DOHH2 (cell line): ENCODE data around the gene THSD7A.

ENCODE experiments used
- H3F3A ChIP-seq: fragments of 200-600 bp; sonication (generic), shearing (Covaris generic); 2 replicates; pipeline ENCODE4 v1.6.0; 2016; ENCODE audit warnings: antibody characterized with exemption, mild to moderate bottlenecking; ENCODE audit not compliant: control insufficient read depth, insufficient read depth
- H3K27ac ChIP-seq: fragments of 200-600 bp; sonication (generic); 2 replicates; pipeline ENCODE4 v1.5.1; 2014; ENCODE audit warnings: low read depth, mild to moderate bottlenecking, low read length, moderate library complexity
- H3K27me3 ChIP-seq: fragments of 200-600 bp; sonication (generic); 2 replicates; pipeline ENCODE4 v1.6.1; 2014; ENCODE audit warnings: mild to moderate bottlenecking, low read length, mixed read lengths; ENCODE audit not compliant: control insufficient read depth
- H3K36me3 ChIP-seq: fragments of 200-600 bp; sonication (generic); 2 replicates; pipeline ENCODE4 v1.6.1; 2014; ENCODE audit warnings: mild to moderate bottlenecking, low read length, moderate library complexity, mixed read lengths; ENCODE audit not compliant: control insufficient read depth
- H3K4me1 ChIP-seq: fragments of 200-600 bp; sonication (generic); 2 replicates; pipeline ENCODE4 v1.6.1; 2014; ENCODE audit warnings: mild to moderate bottlenecking, low read length, mixed read lengths; ENCODE audit not compliant: control insufficient read depth
- H3K4me2 ChIP-seq: fragments of 200-600 bp; sonication (generic); 2 replicates; pipeline ENCODE4 v1.6.0; 2014; ENCODE audit warnings: mild to moderate bottlenecking, low read length, moderate library complexity
- H3K4me3 ChIP-seq: fragments of 200-600 bp; sonication (generic); 2 replicates; pipeline ENCODE4 v1.5.1; 2014; ENCODE audit warnings: mild to moderate bottlenecking, low read length, mixed read lengths
- H3K79me2 ChIP-seq: fragments of 200-600 bp; sonication (generic); 2 replicates; pipeline ENCODE4 v1.6.1; 2014; ENCODE audit warnings: mild to moderate bottlenecking, low read length, mixed read lengths; ENCODE audit not compliant: control insufficient read depth
- H3K9me2 ChIP-seq: fragments of 200-600 bp; sonication (generic); replicated peaks from 2 replicates; pipeline ENCODE4 v1.6.1; 2014; ENCODE audit warnings: mild to moderate bottlenecking, low read length, mixed read lengths; ENCODE audit not compliant: control insufficient read depth
- H3K9me3 ChIP-seq: fragments of 200-600 bp; sonication (generic); 2 replicates; pipeline ENCODE4 v1.6.1; 2014; ENCODE audit warnings: antibody characterized with exemption, low read length, mixed read lengths; ENCODE audit not compliant: control insufficient read depth, insufficient read depth
- H4K20me1 ChIP-seq: fragments of 200-600 bp; sonication (generic); 2 replicates; pipeline ENCODE4 v1.6.0; 2014; ENCODE audit warnings: low read depth, mild to moderate bottlenecking, antibody characterized with exemption, low read length, moderate library complexity; ENCODE audit not compliant: control insufficient read depth, insufficient read depth
- CTCF ChIP-seq: fragments of 200-600 bp; sonication (generic); IDR thresholded peaks from one replicate; pipeline ENCODE4 v1.5.1; 2014; ENCODE audit warnings: antibody characterized with exemption, mild to moderate bottlenecking, low read depth, low read length; ENCODE audit not compliant: poor library complexity, severe bottlenecking
- EZH2phosphoT487 ChIP-seq: fragments of 200-600 bp; sonication (generic); IDR thresholded peaks from 2 replicates; pipeline ENCODE4 v1.6.1; 2017; ENCODE audit warnings: borderline replicate concordance, mild to moderate bottlenecking, antibody characterized with exemption, low read length, moderate library complexity, mixed read lengths

THSD7A gene

GRCh38 chr7:11366118-11366517 is 465.9 kb downstream of the THSD7A start:
- no peak overlapping the region for H3K4me3 ChIP-seq
- no peaks in the 10 kb centered on the region for H3K9me2 ChIP-seq
- no peaks in the 10 kb centered on the region for H3K79me2 ChIP-seq
- TF ChIP-seq EZH2phosphoT487 (no peak), CTCF (no peak)
- H3K27ac ChIP-seq = no peak overlapping the region
- H3K4me1 ChIP-seq = no peaks in the 10 kb centered on the region
- no peak overlapping the region for H3K4me2 ChIP-seq
- no peaks in the 10 kb centered on the region for H4K20me1 ChIP-seq
- H3K9me3 ChIP-seq = no peaks in the 10 kb centered on the region
- no peaks in the 10 kb centered on the region for H3K27me3 ChIP-seq
- no peaks in the 10 kb centered on the region for H3F3A ChIP-seq
- no peaks in the 10 kb centered on the region for H3K36me3 ChIP-seq

- no peaks in the 10 kb centered on the region for H3K4me1 ChIP-seq
- no peak overlapping the region for H3K4me2 ChIP-seq
- H3K4me3 ChIP-seq = no peak overlapping the region
- H3K27ac ChIP-seq = no peak overlapping the region
- H3K79me2 ChIP-seq = no peaks in the 10 kb centered on the region
- no peaks in the 10 kb centered on the region for H3K27me3 ChIP-seq
- TF ChIP-seq CTCF (no peak), EZH2phosphoT487 (no peak)
- no peaks in the 10 kb centered on the region for H3K36me3 ChIP-seq
- no peaks in the 10 kb centered on the region for H3K9me2 ChIP-seq
- H4K20me1 ChIP-seq = no peaks in the 10 kb centered on the region
- H3F3A ChIP-seq = no peaks in the 10 kb centered on the region
- no peaks in the 10 kb centered on the region for H3K9me3 ChIP-seq
Measured at GRCh38 chr7:11358637-11359036, 473.4 kb downstream of the THSD7A start.

- H3K36me3 ChIP-seq = no peaks in the 10 kb centered on the region
- no peak overlapping the region for H3K4me2 ChIP-seq
- no peak overlapping the region for H3K4me3 ChIP-seq
- H4K20me1 ChIP-seq = no peaks in the 10 kb centered on the region
- no peaks in the 10 kb centered on the region for H3K4me1 ChIP-seq
- H3K27me3 ChIP-seq = peaks cover 11% of the 10 kb centered on the region; the same call in 1 of the 2 replicates
- H3F3A ChIP-seq = no peaks in the 10 kb centered on the region
- no peak overlapping the region for H3K27ac ChIP-seq
- no peaks in the 10 kb centered on the region for H3K9me2 ChIP-seq
- H3K9me3 ChIP-seq = no peaks in the 10 kb centered on the region
- no peaks in the 10 kb centered on the region for H3K79me2 ChIP-seq
- TF ChIP-seq EZH2phosphoT487 (no peak), CTCF (no peak)
Measured at GRCh38 chr7:11355399-11356005, 476.5 kb downstream of the THSD7A start.
